Activated B cell treated with CpG ODN at 0.5 μM for 24 hours (primary cell): ENCODE results near the gene NIPBL. TPM values are rescaled to one million over a fixed set of nuclear protein-coding genes. Genes with fewer than 3 reads are reported as not detected.

Experiments
- ATAC-seq: fragments of 200-7000 bp; cut with Tn5 transposase; one replicate; pipeline ENCODE4 v1.10.0; 2021; ENCODE audit warnings: low read depth, mild to moderate bottlenecking, moderate library complexity
- CTCF ChIA-PET: fragments of 350-600 bp; sonication (Branson Sonifier 250); formaldehyde crosslinking; loops from one replicate; lab custom pipeline; 2021; ENCODE audit warnings: antibody characterized with exemption; lab: Charles Lee
- POLR2A ChIA-PET: fragments of 350-600 bp; sonication (Branson Sonifier 250); formaldehyde crosslinking; loops from one replicate; lab custom pipeline; 2021; ENCODE audit warnings: antibody characterized with exemption; lab: Charles Lee
- DNase-seq: peaks from one replicate; pipeline ENCODE4 v3.0.0; 2022
- H3K27ac Mint-ChIP-seq: one replicate; pipeline ENCODE4 v1.8.0; 2020; ENCODE audit warnings: mixed read lengths
- H3K27me3 Mint-ChIP-seq: one replicate; pipeline ENCODE4 v1.8.0; 2021; ENCODE audit warnings: mixed read lengths
- H3K36me3 Mint-ChIP-seq: one replicate; pipeline ENCODE4 v1.8.0; 2021; ENCODE audit warnings: low read depth, mixed read lengths
- H3K4me1 Mint-ChIP-seq: one replicate; pipeline ENCODE4 v1.8.0; 2021; ENCODE audit warnings: mixed read lengths
- H3K4me3 Mint-ChIP-seq: one replicate; pipeline ENCODE4 v1.8.0; 2020; ENCODE audit warnings: mild to moderate bottlenecking, mixed read lengths
- H3K9me3 Mint-ChIP-seq: one replicate; pipeline ENCODE4 v1.8.0; 2020; ENCODE audit warnings: mixed read lengths
- CTCF ChIP-seq: fragments of 200-600 bp; IDR thresholded peaks from one replicate; pipeline ENCODE4 v1.8.0; 2022; ENCODE audit warnings: antibody characterized with exemption, mild to moderate bottlenecking
- intact Hi-C: fragments of 100-400 bp; cut with micrococcal nuclease; formaldehyde crosslinking; loops from one replicate; pipeline ENCODE4 v1.15.1; 2024
- total RNA-seq: library from RNA; stranded (reverse); gene quantifications from 2 replicates; pipeline ENCODE4 v1.2.3, GENCODE V29; 2022

NIPBL gene
- total RNA-seq, 1 donor from 2014 or later, result 82.5 TPM

GRCh38 chr5:37110135-37110534, 233.6 kb downstream of the NIPBL start:
- no peak for TF ChIP-seq CTCF
- Mint-ChIP-seq H3K27ac (no peak overlapping the region), H3K4me1 (peaks cover 12% of the 10 kb centered on the region), H3K27me3 (no peaks in the 10 kb centered on the region), H3K4me3 (no peak overlapping the region), H3K9me3 (peaks cover 5% of the 10 kb centered on the region), H3K36me3 (peaks cover 61% of the 10 kb centered on the region)
- CTCF ChIA-PET, result no interaction called here
- intact Hi-C loops, result no loop called here
- POLR2A ChIA-PET, result no interaction called here
- DNase-seq, result no peak
- ATAC-seq, result no peak

DNA sequence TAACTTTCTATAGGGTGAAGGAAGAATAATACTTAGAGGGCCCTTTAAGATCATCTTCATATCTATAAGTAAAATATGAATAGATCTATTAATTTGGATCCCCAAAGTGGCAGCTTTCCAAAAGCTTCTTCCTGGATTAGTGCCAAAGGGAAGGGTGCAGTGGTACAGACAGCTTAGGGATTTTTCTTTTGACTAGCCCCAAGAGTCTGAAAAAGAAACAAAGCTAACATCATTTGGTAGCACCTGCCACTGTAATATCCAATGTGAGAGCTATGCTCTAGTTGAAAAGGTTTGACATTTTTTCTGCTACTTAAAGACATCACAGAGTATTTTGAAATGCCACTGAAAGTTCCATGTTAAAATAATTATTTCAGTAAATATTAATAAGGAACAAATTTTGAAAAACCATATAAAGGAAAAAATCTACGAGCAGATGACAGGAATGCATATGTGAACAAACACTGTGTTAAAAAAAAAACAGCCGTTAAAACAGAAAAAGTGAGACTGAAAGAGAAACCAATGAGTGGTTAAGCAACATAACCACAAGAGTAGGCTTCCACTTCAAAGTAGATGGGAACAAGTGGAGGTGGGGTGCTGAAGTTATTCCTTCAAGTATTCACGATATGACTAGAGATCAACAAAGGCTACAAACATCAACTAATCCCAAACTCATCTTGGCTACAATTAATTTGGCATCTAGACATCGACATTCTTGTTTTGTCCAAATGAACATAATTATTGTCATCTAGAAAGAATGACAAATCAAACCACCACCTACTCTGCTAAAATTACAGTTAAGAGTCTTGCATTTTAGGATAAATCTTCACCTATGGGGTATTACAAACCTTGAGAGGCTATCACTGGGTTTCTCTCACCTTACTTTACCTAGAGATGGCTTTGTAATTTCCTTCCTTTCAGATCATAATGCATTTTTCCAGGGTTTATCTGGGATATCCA, 235.1 kb downstream of the NIPBL start:
- intact Hi-C loops, result no loop called here
- no peaks in the 10 kb centered on the region for H3K27me3 Mint-ChIP-seq
- DNase-seq, result no peak
- ATAC-seq, result no peak
- CTCF ChIA-PET, result no interaction called here
- H3K4me1 Mint-ChIP-seq, result peaks cover 12% of the 10 kb centered on the region
- H3K9me3 Mint-ChIP-seq, result peaks cover 5% of the 10 kb centered on the region
- no peak for TF ChIP-seq CTCF
- peaks cover 57% of the 10 kb centered on the region for H3K36me3 Mint-ChIP-seq
- no peak overlapping the region for H3K4me3 Mint-ChIP-seq
- POLR2A ChIA-PET, result no interaction called here
- no peak overlapping the region for H3K27ac Mint-ChIP-seq

DNA sequence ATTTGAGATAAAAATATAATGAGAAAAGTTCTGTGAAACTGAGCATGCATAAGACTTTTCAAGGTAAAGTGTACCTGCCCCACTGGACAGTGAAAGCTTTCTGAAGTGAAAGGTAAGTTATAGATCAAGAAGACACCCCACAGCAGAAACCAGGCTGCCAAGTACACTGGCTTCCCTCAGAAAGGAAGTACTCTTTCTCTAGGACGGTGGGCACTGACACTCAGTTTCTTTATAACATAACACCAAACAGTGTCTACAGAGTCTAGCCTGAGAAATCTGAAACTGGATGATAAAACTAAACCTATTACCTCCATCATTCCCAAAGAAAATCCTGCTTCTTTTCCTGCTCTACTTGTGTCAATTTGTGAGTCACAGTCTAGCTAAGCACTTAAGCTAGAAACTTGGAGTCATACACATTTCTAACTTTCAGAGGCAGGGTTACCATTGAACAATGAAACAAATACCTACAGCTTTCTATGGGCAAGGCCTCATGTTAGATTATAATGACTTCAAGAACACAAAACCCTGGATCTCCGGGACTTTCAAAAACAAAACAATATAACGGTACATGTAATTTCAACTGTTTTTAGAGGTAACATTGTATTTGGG, 235.9 kb downstream of the NIPBL start:
- intact Hi-C loops, result no loop called here
- Mint-ChIP-seq H3K27ac (no peak overlapping the region), H3K27me3 (no peaks in the 10 kb centered on the region), H3K9me3 (peaks cover 5% of the 10 kb centered on the region), H3K4me3 (no peak overlapping the region), H3K36me3 (peaks cover 51% of the 10 kb centered on the region), H3K4me1 (peaks cover 12% of the 10 kb centered on the region)
- no peak for TF ChIP-seq CTCF
- ATAC-seq, result no peak
- ChIA-PET CTCF (no interaction called here), POLR2A (no interaction called here)
- no peak for DNase-seq
